Left ventricle myocardium inferior (tissue), 1 donor: ENCODE results near the gene MTARC2. TPM values are rescaled to one million over a fixed set of nuclear protein-coding genes. Genes with fewer than 3 reads are reported as not detected.

ENCODE experiments used
- DNase-seq: peaks from one replicate; pipeline ENCODE4 v3.0.0-alpha.2; 2020
- H3K27ac ChIP-seq: fragments of 200-600 bp; replicated peaks from 2 replicates; pipeline ENCODE4 v1.8.0; 2021
- H3K27me3 ChIP-seq: fragments of 200-600 bp; 2 replicates; pipeline ENCODE4 v1.8.0; 2021; ENCODE audit warnings: low read depth
- H3K36me3 ChIP-seq: fragments of 200-600 bp; 2 replicates; pipeline ENCODE4 v1.8.0; 2021
- H3K4me1 ChIP-seq: fragments of 200-600 bp; 2 replicates; pipeline ENCODE4 v1.8.0; 2021
- H3K4me3 ChIP-seq: fragments of 200-600 bp; 2 replicates; pipeline ENCODE4 v1.8.0; 2021; ENCODE audit warnings: mild to moderate bottlenecking, moderate library complexity
- H3K9me3 ChIP-seq: fragments of 200-600 bp; replicated peaks from 2 replicates; pipeline ENCODE4 v1.8.0; 2021
- intact Hi-C: fragments of 100-400 bp; cut with micrococcal nuclease; formaldehyde crosslinking; loops from one replicate; pipeline ENCODE4 v1.11.0; 2022
- total RNA-seq: library from RNA; stranded (reverse); fragmentation: NEBNext Ultra II Directional; extraction: Animal tissue kit (Norgen Biotek cat#: 25700); gene quantifications from one replicate; pipeline ENCODE4 v1.2.1, GENCODE V29; 2021
- TF ChIP-seq, protein P1 (sequence below): fragments of 200-600 bp; IDR thresholded peaks from 2 replicates; pipeline ENCODE4 v1.8.0; 2021; ENCODE audit warnings: antibody characterized with exemption, mild to moderate bottlenecking, borderline replicate concordance
- donor health status: DM: no; HTN: yes; CAD: no; lungs with severe emphysema.

Gene MTARC2
- total RNA-seq, 1 donor from 2014 or later, result 22.6 TPM

GRCh38 chr1:220776720-220777326, 28.7 kb downstream of the MTARC2 start:
- intact Hi-C loops, result loop anchor here (5.0 kb wide), 1 partner anchor 95 kb away; no protein-coding TSS in a partner anchor
- Histone ChIP-seq H3K4me1 (peaks cover 12% of the 10 kb centered on the region), H3K4me3 (no peak overlapping the region), H3K36me3 (peaks cover 44% of the 10 kb centered on the region), H3K27me3 (no peaks in the 10 kb centered on the region), H3K9me3 (no peaks in the 10 kb centered on the region), H3K27ac (no peak overlapping the region)
- TF ChIP-seq, protein P1, sequence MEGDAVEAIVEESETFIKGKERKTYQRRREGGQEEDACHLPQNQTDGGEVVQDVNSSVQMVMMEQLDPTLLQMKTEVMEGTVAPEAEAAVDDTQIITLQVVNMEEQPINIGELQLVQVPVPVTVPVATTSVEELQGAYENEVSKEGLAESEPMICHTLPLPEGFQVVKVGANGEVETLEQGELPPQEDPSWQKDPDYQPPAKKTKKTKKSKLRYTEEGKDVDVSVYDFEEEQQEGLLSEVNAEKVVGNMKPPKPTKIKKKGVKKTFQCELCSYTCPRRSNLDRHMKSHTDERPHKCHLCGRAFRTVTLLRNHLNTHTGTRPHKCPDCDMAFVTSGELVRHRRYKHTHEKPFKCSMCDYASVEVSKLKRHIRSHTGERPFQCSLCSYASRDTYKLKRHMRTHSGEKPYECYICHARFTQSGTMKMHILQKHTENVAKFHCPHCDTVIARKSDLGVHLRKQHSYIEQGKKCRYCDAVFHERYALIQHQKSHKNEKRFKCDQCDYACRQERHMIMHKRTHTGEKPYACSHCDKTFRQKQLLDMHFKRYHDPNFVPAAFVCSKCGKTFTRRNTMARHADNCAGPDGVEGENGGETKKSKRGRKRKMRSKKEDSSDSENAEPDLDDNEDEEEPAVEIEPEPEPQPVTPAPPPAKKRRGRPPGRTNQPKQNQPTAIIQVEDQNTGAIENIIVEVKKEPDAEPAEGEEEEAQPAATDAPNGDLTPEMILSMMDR, result peak; percentile 94
- DNase-seq, result peak; percentile 83

DNA sequence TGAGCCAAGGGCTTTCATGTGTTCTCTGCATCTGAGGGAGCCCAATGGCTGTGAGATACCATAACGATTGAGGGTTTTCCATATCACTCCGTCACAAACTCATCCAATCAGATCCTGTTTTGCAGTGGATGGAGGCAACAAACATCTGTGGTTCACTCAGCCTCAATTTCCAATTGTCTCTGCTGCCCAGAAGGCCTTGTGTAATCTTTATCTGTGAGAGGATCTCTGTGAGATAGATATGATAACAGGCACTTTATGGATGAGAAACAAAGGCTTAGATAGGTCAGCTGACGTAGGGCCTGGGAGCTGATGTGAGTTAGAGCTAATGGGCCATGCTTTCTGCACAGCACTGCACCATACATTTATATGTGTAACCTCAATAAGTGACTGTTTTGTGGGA, 35.3 kb downstream of the MTARC2 start:
- Histone ChIP-seq H3K36me3 (peaks cover 46% of the 10 kb centered on the region), H3K27me3 (no peaks in the 10 kb centered on the region), H3K27ac (no peak overlapping the region), H3K4me3 (no peak overlapping the region), H3K4me1 (peaks cover 25% of the 10 kb centered on the region), H3K9me3 (no peaks in the 10 kb centered on the region)
- DNase-seq, result no peak
- TF ChIP-seq, protein P1, result no peak
- intact Hi-C loops, result no loop called here

- no peak overlapping the region for H3K27ac ChIP-seq
- peaks cover 26% of the 10 kb centered on the region for H3K4me1 ChIP-seq
- DNase-seq, result no peak
- peaks cover 45% of the 10 kb centered on the region for H3K36me3 ChIP-seq
- intact Hi-C loops, result no loop called here
- no peak overlapping the region for H3K4me3 ChIP-seq
- H3K27me3 ChIP-seq, result no peaks in the 10 kb centered on the region
- H3K9me3 ChIP-seq, result no peaks in the 10 kb centered on the region
- TF ChIP-seq, protein P1, result no peak
Measured at GRCh38 chr1:220784751-220785150, 36.6 kb downstream of the MTARC2 start.

GRCh38 chr1:220785166-220786056, 37.3 kb downstream of the MTARC2 start:
- Histone ChIP-seq H3K4me3 (no peak overlapping the region), H3K27me3 (no peaks in the 10 kb centered on the region), H3K9me3 (no peaks in the 10 kb centered on the region), H3K27ac (peak overlapping the region; percentile 81), H3K36me3 (peaks cover 38% of the 10 kb centered on the region), H3K4me1 (peaks cover 26% of the 10 kb centered on the region)
- intact Hi-C loops, result no loop called here
- no peak for DNase-seq
- TF ChIP-seq, protein P1, result no peak

- peak; percentile 34 for DNase-seq
- peaks cover 32% of the 10 kb centered on the region for H3K4me1 ChIP-seq
- peak overlapping the region; percentile 78 for H3K4me3 ChIP-seq
- no peaks in the 10 kb centered on the region for H3K9me3 ChIP-seq
- peaks cover 34% of the 10 kb centered on the region for H3K36me3 ChIP-seq
- peak overlapping the region; percentile 81 for H3K27ac ChIP-seq
- TF ChIP-seq, protein P1, result no peak
- H3K27me3 ChIP-seq, result no peaks in the 10 kb centered on the region
- intact Hi-C loops, result no loop called here
Measured at GRCh38 chr1:220786057-220786336, 37.9 kb downstream of the MTARC2 start.
